ENCODE results near the gene NHEJ1.
A peak's percentile ranks its signal among the peaks of the same experiment; 100 is the strongest.

The NHEJ1 gene

DNA sequence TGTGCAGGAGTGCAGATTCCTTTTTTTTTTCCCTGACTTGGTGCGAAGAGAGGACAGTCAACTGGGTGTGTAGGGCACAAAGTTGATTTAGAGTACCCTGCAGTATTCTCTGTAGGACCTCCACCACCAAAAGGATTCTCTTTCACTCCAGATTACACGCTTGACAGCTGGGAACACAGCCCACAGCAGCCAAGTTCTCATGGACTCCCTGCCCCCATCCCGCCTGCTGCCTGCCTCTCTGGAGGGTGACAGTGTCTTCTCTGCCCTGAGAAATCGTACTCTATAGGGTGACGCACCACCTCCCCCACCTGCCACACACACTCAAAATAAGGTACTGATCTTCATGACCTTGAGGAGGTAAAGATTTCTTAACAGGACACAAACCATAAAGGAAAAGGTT lies 73.3 kb downstream of the NHEJ1 start:
- no peak for DNase-seq
- ATAC-seq = no peak

- ATAC-seq = no peak
- no peak for DNase-seq
Observed at GRCh38 chr2:219086196-219086595, 74.4 kb downstream of the NHEJ1 start.

DNA sequence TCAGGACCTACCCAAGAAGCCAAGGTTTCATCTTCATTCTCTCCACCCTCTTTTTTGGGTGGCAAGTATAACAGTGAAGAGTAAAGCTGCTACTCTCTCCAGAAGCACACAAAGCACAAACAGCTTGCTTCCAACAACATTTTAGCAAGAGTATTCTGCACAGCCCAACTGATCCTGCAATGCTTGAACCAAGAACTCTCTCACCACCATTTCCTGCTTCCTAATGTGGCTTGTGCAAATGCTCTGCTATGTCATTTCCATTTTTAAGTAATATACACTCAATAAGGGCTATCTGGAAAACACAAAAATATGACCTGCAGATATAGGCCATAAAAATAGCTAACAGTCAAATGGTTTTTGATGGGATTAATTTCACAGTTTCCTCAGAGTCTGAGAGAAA lies 75.8 kb downstream of the NHEJ1 start:
- no peak for ATAC-seq
- DNase-seq = no peak

- ATAC-seq (no peak), DNase-seq (no peak)
Observed at GRCh38 chr2:219082332-219082958, 78.2 kb downstream of the NHEJ1 start.

GRCh38 chr2:219081701-219082331 lies 78.8 kb downstream of the NHEJ1 start:
- DNase-seq (no peak), ATAC-seq (no peak)

GRCh38 chr2:219081096-219081495 lies 79.5 kb downstream of the NHEJ1 start:
- ATAC-seq = no peak

GRCh38 chr2:219079417-219079816 lies 81.2 kb downstream of the NHEJ1 start:
- no peak for ATAC-seq
- DNase-seq = no peak

More at GRCh38 chr2:219081096-219081495, 79.5 kb downstream of the NHEJ1 start:
- no peak for DNase-seq

GRCh38 chr2:219078951-219079350 lies 81.7 kb downstream of the NHEJ1 start:
- DNase-seq (no peak), ATAC-seq (no peak)

DNA sequence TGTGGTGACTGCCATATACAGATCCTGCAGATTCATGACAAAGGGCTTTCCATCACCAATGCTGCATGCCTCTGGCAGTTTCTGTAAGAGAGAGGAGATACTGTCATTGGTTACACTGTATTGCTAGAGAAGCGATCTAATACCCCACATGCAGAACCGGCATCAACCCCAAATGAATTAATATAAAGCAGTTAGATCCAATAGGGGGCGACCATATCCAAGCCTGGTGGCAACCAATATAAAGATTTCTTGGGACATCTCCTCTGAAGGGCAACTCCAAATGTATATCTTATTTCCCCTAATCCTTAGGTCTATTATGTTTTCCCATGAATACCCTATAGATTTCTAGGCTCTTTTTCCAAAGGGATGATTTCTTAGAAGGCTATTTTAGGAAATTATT lies 82.5 kb downstream of the NHEJ1 start:
- ATAC-seq (no peak), DNase-seq (no peak)

DNA sequence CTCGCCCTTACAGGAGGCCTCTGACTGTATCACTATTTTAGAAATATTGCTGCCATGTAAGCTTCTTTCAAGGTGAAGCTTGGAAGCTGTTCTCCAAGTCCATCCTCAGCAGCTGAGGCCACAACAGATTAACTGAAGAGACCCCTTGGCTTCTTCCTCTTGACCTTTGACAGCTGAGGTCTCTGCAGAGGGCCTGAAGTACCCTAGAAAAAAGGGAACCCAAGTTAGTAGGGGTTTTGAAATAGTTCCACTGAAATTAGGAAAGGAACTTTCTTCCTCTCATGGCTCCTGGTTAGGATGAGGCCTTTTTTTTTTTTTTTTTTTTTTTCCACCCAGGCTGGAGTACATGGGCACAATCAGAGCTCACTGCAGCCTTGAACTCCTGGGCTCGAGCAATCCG lies 84.4 kb downstream of the NHEJ1 start:
- ATAC-seq (no peak), DNase-seq (no peak)

DNA sequence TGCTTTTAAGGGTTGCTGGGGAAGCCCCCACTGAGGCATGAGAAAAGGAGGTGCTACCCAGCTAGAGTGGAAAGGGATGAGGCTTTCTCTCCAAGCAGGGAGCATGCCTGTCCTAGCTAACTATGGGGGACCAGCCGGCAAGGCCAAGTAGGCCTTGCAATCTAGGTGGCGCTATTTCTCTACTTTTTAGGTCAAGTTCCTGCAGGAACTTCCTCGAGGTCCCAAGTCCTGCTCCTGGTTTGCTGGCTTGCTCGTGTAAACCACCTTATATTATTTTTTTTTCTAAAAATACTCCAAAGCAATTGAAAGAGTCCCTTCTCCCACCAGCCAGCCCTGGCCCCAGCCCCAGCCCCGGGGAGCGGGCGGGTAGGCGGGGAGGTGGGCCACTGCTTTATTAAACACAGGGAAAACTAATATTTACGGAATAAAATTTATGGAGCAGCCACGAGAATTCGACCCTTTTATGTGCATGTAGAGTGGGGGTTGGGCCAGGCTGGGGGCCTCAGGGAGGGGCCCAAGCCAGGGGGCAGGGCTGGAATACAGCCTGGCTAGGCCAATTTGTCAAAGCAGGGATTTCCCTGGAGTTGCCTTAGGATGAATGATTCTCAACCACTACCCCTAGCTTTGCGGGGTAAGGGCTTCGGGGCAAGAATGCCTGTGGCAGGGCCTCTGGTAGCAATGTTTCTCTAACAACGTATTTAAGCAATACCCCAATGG lies 87.0 kb downstream of the NHEJ1 start:
- DNase-seq = peak; percentile 27
- peak; percentile 23 for ATAC-seq

DNA sequence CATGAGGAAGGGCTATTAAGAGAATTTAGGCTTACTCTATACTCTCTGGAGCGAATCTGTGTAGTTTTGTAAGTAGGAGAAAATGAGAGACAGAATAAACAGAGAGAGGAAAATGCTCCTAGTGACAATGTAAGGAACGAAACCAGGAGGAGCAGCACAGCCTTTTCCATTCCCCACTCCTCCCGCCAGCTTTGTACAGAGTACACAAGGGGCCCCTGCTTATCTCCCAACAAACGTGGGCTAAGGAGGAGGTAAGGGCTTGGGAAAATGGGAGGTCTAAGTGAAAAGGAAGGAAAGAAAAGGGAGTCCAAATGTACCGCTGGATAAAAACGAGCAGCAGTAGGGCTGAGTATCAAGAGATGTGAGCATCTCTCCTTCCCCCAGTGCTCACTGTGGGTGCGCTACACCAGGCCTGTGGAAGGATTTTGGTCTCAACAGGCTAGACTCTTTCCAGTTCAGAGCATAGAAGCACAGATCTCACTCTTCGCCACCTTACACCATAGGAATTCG lies 87.8 kb downstream of the NHEJ1 start:
- no peak for ATAC-seq
- no peak for DNase-seq

DNA sequence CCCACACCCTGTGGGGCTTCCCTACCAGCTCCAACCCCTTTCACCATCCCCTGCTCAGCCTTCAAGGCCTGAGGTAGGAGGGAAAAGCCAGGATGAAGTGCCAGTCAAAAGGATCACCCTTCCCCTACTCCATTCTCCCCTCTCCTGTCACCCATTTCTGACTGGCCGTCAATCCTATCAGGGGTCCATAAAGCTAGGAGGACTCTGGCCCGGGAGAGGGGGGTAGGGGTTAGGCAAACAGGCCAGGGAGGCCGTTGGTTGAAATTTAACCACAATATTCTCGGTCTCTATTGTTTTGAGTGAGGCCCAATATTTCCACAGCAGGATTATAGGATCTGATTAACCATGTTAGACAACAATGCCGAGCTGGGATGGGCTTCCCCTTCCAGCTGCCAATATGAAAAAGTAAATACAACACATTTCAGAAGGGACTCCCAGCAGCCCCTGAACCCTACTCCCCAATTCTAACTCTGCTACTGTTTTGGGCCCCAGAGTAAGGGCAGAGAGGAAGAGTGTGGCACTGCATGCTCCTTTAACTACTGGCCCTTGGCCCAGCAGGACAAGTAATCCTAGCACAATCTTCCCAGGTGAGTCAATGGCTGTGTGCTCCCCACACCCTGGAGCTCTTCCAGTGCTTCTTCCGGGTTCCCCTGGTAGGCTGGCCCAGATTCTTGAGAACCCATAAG lies 89.3 kb downstream of the NHEJ1 start:
- DNase-seq (no peak), ATAC-seq (no peak)

DNA sequence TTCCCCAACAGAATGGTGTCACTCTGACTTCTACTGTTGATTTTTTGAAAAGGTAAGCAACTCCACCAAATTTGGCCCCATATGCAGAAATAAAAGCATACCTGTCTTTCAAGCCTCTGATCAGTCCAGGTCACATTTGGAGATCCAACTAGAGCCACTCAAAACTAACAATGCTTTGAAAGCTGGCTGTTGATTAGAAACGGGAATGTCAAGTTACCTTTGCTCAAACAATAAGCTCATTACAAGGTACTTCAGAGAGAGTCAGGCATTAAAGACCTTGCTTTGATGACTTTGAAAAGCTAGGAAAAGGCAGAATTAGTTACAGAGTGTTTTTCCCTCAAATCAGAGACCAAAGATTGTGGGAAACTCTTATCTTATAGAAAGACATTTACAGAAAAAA lies 95.1 kb downstream of the NHEJ1 start:
- ATAC-seq (no peak), DNase-seq (no peak)

- ATAC-seq = no peak
Observed at GRCh38 chr2:219062081-219062480, 98.5 kb downstream of the NHEJ1 start.

GRCh38 chr2:219060821-219061791 lies 99.5 kb downstream of the NHEJ1 start, which contains the start of gene IHH:
Gene IHH (minus strand): TSS chr2:219060921. CDS start chr2:219060467, 454 bp downstream.
- ATAC-seq (no peak), DNase-seq (peak; percentile 27)

More at GRCh38 chr2:219062081-219062480, 98.5 kb downstream of the NHEJ1 start:
- DNase-seq = no peak

- no peak for ATAC-seq
- DNase-seq = peak; percentile 11
Observed at GRCh38 chr2:219059725-219060682, 100.6 kb downstream of the NHEJ1 start.

GRCh38 chr2:219059375-219059724 lies 101.3 kb downstream of the NHEJ1 start:
- DNase-seq (no peak), ATAC-seq (no peak)

DNA sequence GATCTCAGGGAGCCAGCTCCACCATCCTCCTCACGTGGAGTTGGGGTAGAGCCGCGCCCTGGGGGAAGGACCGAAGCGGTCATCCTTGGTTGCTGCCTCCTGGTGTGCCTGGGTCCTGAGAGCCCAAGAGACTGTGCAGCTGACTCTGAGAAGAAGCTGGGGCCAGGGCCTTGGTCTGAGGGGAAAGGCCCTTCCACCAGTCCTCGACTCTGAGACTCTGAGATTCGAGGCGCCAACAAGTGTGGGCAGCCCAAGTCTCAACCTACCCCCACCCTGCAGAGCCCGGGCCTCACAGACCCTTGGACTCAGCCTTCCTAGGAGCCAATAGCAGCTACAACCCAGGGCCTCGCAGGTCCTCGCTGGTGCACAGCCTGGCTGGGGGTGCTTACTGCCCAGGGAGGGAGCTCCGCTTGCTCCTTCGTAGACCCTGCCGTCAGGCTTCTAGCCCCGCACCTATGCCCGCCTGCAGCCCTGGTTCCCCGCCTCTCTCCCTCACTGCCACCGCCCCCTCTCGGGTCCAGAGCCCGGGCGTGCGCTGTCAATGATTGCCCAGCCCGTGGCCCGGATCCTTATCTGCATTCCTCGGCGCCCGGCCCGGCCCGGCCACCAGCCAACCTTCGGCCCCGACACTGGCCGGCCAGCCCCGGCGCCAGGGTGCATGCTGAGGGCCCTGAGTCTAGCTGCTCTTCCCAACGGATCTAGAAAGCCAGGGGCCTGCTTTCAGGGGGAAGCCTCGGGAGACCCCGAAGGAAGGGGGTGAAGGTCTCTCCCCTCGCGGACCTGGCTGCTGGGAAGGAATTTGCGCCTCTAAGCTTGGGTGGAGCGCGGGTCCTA lies 101.9 kb downstream of the NHEJ1 start:
- peak; percentile 10 for DNase-seq
- no peak for ATAC-seq
